Raji (cell line): Measurements from ENCODE around the gene PEAR1.

Experiments
- POLR2A ChIP-seq: IDR thresholded peaks from 2 replicates; pipeline ENCODE4 v1.6.1; 2011; ENCODE audit warnings: low read depth, low read length, control low read depth; ENCODE audit not compliant: insufficient read depth

PEAR1 gene

GRCh38 chr1:156931211-156931952 lies 37.9 kb downstream of the PEAR1 start:
- no peak for TF ChIP-seq POLR2A

GRCh38 chr1:156931974-156932710 lies 38.6 kb downstream of the PEAR1 start:
- TF ChIP-seq POLR2A: no peak

- no peak for TF ChIP-seq POLR2A
Observed at GRCh38 chr1:156933136-156933535, 39.6 kb downstream of the PEAR1 start.

- no peak for TF ChIP-seq POLR2A
Observed at GRCh38 chr1:156935505-156936128, 42.1 kb downstream of the PEAR1 start.

GRCh38 chr1:156936191-156936590 lies 42.7 kb downstream of the PEAR1 start:
- TF ChIP-seq POLR2A: no peak

- TF ChIP-seq POLR2A: no peak
Observed at GRCh38 chr1:156936721-156937220, 43.3 kb downstream of the PEAR1 start.

GRCh38 chr1:156937883-156938282 lies 44.4 kb downstream of the PEAR1 start:
- TF ChIP-seq POLR2A: no peak

GRCh38 chr1:156938813-156939212 lies 45.3 kb downstream of the PEAR1 start:
- no peak for TF ChIP-seq POLR2A

GRCh38 chr1:156939786-156940334 lies 46.3 kb downstream of the PEAR1 start:
- TF ChIP-seq POLR2A: no peak

- TF ChIP-seq POLR2A: no peak
Observed at GRCh38 chr1:156941675-156942074, 48.2 kb downstream of the PEAR1 start.

- TF ChIP-seq POLR2A: no peak
Observed at GRCh38 chr1:156942176-156942575, 48.7 kb downstream of the PEAR1 start.

GRCh38 chr1:156942576-156942975 lies 49.1 kb downstream of the PEAR1 start:
- TF ChIP-seq POLR2A: no peak

GRCh38 chr1:156943756-156944155 lies 50.2 kb downstream of the PEAR1 start:
- no peak for TF ChIP-seq POLR2A

- TF ChIP-seq POLR2A: no peak
Observed at GRCh38 chr1:156944268-156944667, 50.8 kb downstream of the PEAR1 start.

- TF ChIP-seq POLR2A: no peak
Observed at GRCh38 chr1:156944848-156945247, 51.3 kb downstream of the PEAR1 start.
